MM.1S (cell line): Measurements from ENCODE around the gene MARVELD2.

Experiments used
- DNase-seq: peaks from one replicate; pipeline ENCODE4 v3.0.0-alpha.2; 2015
- H2AFZ ChIP-seq: fragments of 300-600 bp; sonication (generic); 2 replicates; pipeline ENCODE4 v1.6.0; 2016; ENCODE audit warnings: antibody characterized with exemption, low read length
- H3F3A ChIP-seq: fragments of 300-600 bp; sonication (generic); 2 replicates; pipeline ENCODE4 v1.6.1; 2016; ENCODE audit warnings: mild to moderate bottlenecking, antibody characterized with exemption, low read length, moderate library complexity, mixed read lengths; ENCODE audit not compliant: insufficient read depth
- H3K27ac ChIP-seq: fragments of 300-600 bp; sonication (generic); 2 replicates; pipeline ENCODE4 v1.5.1; 2016; ENCODE audit warnings: mild to moderate bottlenecking, low read length
- H3K27me3 ChIP-seq: fragments of 300-600 bp; sonication (generic); replicated peaks from 2 replicates; pipeline ENCODE4 v1.6.0; 2016; ENCODE audit warnings: low read length; ENCODE audit not compliant: insufficient read depth
- H3K36me3 ChIP-seq: fragments of 300-600 bp; sonication (generic); replicated peaks from 2 replicates; pipeline ENCODE4 v1.6.1; 2016; ENCODE audit warnings: mild to moderate bottlenecking, low read length, mixed read lengths; ENCODE audit not compliant: insufficient read depth
- H3K4me1 ChIP-seq: fragments of 300-600 bp; sonication (generic); 2 replicates; pipeline ENCODE4 v1.6.1; 2016; ENCODE audit warnings: low read length, mixed read lengths
- H3K4me2 ChIP-seq: fragments of 300-600 bp; sonication (generic); 2 replicates; pipeline ENCODE4 v1.6.0; 2016; ENCODE audit warnings: low read depth, low read length
- H3K4me3 ChIP-seq: fragments of 300-600 bp; sonication (generic); 2 replicates; pipeline ENCODE4 v1.5.1; 2016; ENCODE audit warnings: low read length, mixed read lengths
- H3K79me2 ChIP-seq: fragments of 300-600 bp; sonication (generic); 2 replicates; pipeline ENCODE4 v1.6.1; 2016; ENCODE audit warnings: mixed run types, low read length, mixed read lengths
- H3K9ac ChIP-seq: fragments of 300-600 bp; sonication (generic); 2 replicates; pipeline ENCODE4 v1.6.1; 2016; ENCODE audit warnings: low read length, mixed read lengths
- H3K9me2 ChIP-seq: fragments of 300-600 bp; sonication (generic); replicated peaks from 2 replicates; pipeline ENCODE4 v1.6.1; 2016; ENCODE audit warnings: mild to moderate bottlenecking, low read length, mixed read lengths; ENCODE audit not compliant: insufficient read depth
- H3K9me3 ChIP-seq: fragments of 300-600 bp; sonication (generic); replicated peaks from 2 replicates; pipeline ENCODE4 v1.6.1; 2016; ENCODE audit warnings: mild to moderate bottlenecking, low read length, mixed read lengths; ENCODE audit not compliant: insufficient read depth
- H4K20me1 ChIP-seq: fragments of 300-600 bp; sonication (generic); 2 replicates; pipeline ENCODE4 v1.6.1; 2016; ENCODE audit warnings: mild to moderate bottlenecking, low read length, moderate library complexity, mixed read lengths; ENCODE audit not compliant: insufficient read depth
- CTCF ChIP-seq: fragments of 300-600 bp; sonication (generic); IDR thresholded peaks from 2 replicates; pipeline ENCODE4 v1.5.1; 2016; ENCODE audit warnings: antibody characterized with exemption, low read length, mixed read lengths
- EZH2 ChIP-seq: fragments of 300-600 bp; sonication (generic); optimal IDR thresholded peaks from 2 replicates; pipeline ENCODE3; 2017; ENCODE audit warnings: low read depth, mild to moderate bottlenecking, antibody characterized with exemption, low read length, mixed read lengths
- EZH2phosphoT487 ChIP-seq: fragments of 300-600 bp; sonication (generic); IDR thresholded peaks from 2 replicates; pipeline ENCODE4 v1.6.1; 2018; ENCODE audit warnings: antibody characterized with exemption, low read length

The MARVELD2 gene

DNA sequence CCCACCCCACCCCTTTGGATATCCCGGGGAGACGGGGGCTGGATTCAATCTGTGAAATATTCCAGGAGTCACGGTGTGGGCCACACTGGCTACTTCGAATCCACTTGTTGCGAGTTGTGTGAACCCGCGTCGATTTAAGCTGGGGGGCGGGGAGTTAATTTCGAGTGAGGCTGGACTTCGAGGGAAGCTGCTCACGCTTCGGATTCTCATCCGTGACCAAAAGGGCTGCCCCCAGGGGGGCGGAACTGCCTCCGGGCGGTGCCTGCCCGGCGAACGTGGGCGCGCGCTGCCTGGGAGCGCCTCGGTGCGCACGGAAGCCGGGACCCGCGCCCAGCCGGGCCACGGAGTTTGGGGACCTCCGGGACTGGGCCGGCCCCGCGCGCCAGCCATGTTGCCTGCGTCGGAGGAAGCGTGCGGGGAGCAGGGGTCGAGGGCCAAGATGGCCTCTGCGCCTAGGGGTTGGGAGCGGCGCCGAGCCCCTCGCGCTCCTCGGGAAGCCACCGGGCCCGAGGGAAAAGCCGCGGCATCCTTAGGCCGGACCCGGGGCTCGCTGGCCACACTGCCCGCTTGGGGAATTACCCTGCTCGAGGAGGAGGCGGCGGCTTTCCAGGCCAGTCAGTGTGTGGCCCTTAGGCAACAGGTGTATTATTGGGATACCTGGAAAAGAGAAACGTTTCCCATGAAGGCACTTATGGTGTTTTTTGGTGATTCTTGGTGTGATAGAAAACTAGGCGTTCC lies 78.6 kb downstream of the MARVELD2 start:
- peak; percentile 26 for DNase-seq
- peaks cover 5% of the 10 kb centered on the region; the same call in 1 of the 2 replicates for H3K79me2 ChIP-seq
- H2AFZ ChIP-seq: peak overlapping the region; percentile 91
- H3K9ac ChIP-seq: peak overlapping the region; percentile 48; the same call in 1 of the 2 replicates
- no peak for TF ChIP-seq EZH2
- TF ChIP-seq CTCF: no peak
- TF ChIP-seq EZH2phosphoT487: no peak
- H3K9me3 ChIP-seq: no peaks in the 10 kb centered on the region
- H3F3A ChIP-seq: no peaks in the 10 kb centered on the region
- peak overlapping the region; percentile 93 for H3K4me3 ChIP-seq
- H3K9me2 ChIP-seq: no peaks in the 10 kb centered on the region
- H4K20me1 ChIP-seq: no peaks in the 10 kb centered on the region
- H3K27ac ChIP-seq: no peak overlapping the region
- no peaks in the 10 kb centered on the region for H3K4me1 ChIP-seq
- H3K4me2 ChIP-seq: peak overlapping the region; percentile 99
- H3K36me3 ChIP-seq: no peaks in the 10 kb centered on the region
- 0 out of 2 replicates have a peak, but pooled peaks cover 12% of the 10 kb centered on the region for H3K27me3 ChIP-seq
